OCI-LY1 (cell line): ENCODE data around the gene DAND5.
"Not testable (repeated sequence)": the region's sequence is repeated elsewhere in the genome, so short reads cannot be mapped to it uniquely, and the experiment has no call there.

Experiments
- H2AFZ ChIP-seq: fragments of 200-600 bp; sonication (generic), shearing (Covaris generic); 2 replicates; pipeline ENCODE4 v1.6.0; 2014; ENCODE audit warnings: antibody characterized with exemption, mild to moderate bottlenecking, low read length
- H3F3A ChIP-seq: fragments of 200-600 bp; sonication (generic), shearing (Covaris generic); 2 replicates; pipeline ENCODE4 v1.6.0; 2014; ENCODE audit warnings: mild to moderate bottlenecking, antibody characterized with exemption, low read length, moderate library complexity; ENCODE audit not compliant: insufficient read depth
- H3K27ac ChIP-seq: fragments of 200-600 bp; sonication (generic); 2 replicates; pipeline ENCODE4 v1.5.1; 2014; ENCODE audit warnings: low read length, mixed run types, mild to moderate bottlenecking, low read depth; ENCODE audit not compliant: poor library complexity, severe bottlenecking
- H3K27me3 ChIP-seq: fragments of 200-600 bp; sonication (generic); 2 replicates; pipeline ENCODE4 v1.6.0; 2014; ENCODE audit warnings: antibody characterized with exemption, mild to moderate bottlenecking, low read length, moderate library complexity; ENCODE audit not compliant: insufficient read depth
- H3K36me3 ChIP-seq: fragments of 200-600 bp; sonication (generic); 2 replicates; pipeline ENCODE4 v1.6.1; 2014; ENCODE audit warnings: mild to moderate bottlenecking, antibody characterized with exemption, low read length, moderate library complexity, mixed read lengths; ENCODE audit not compliant: insufficient read depth
- H3K4me1 ChIP-seq: fragments of 200-600 bp; sonication (generic); 2 replicates; pipeline ENCODE4 v1.5.1; 2014; ENCODE audit warnings: mild to moderate bottlenecking, low read length, moderate library complexity; ENCODE audit not compliant: insufficient read depth, severe bottlenecking
- H3K4me2 ChIP-seq: fragments of 200-600 bp; sonication (generic), shearing (Covaris generic); 2 replicates; pipeline ENCODE4 v1.6.1; 2014; ENCODE audit warnings: low read length
- H3K4me3 ChIP-seq: fragments of 200-600 bp; sonication (generic); 2 replicates; pipeline ENCODE4 v1.5.1; 2014; ENCODE audit warnings: low read length, low read depth, mild to moderate bottlenecking, mixed read lengths; ENCODE audit not compliant: poor library complexity, severe bottlenecking
- H3K79me2 ChIP-seq: fragments of 200-600 bp; shearing (Covaris generic); 2 replicates; pipeline ENCODE4 v1.6.1; 2016; ENCODE audit warnings: mixed run types, low read length, mixed read lengths; ENCODE audit not compliant: insufficient read depth
- H3K9ac ChIP-seq: fragments of 200-600 bp; sonication (generic), shearing (Covaris generic); 2 replicates; pipeline ENCODE4 v1.6.1; 2014; ENCODE audit warnings: mild to moderate bottlenecking, low read length, mixed read lengths
- H3K9me2 ChIP-seq: fragments of 200-600 bp; sonication (generic), shearing (Covaris generic); 2 replicates; pipeline ENCODE4 v1.6.1; 2014; ENCODE audit warnings: low read depth, mild to moderate bottlenecking, low read length, mixed read lengths
- H3K9me3 ChIP-seq: fragments of 200-600 bp; shearing (Covaris generic); 2 replicates; pipeline ENCODE4 v1.6.1; 2014; ENCODE audit warnings: low read length, mixed read lengths
- H4K20me1 ChIP-seq: fragments of 200-600 bp; sonication (generic), shearing (Covaris generic); 2 replicates; pipeline ENCODE4 v1.6.0; 2016; ENCODE audit warnings: mild to moderate bottlenecking, low read length; ENCODE audit not compliant: insufficient read depth
- CTCF ChIP-seq: fragments of 200-600 bp; sonication (generic), shearing (Covaris generic); IDR thresholded peaks from 2 replicates; pipeline ENCODE4 v1.5.1; 2017; ENCODE audit warnings: mild to moderate bottlenecking, antibody characterized with exemption, low read length, moderate library complexity, mixed read lengths
- EZH2 ChIP-seq: fragments of 200-600 bp; sonication (generic), shearing (Covaris generic); IDR thresholded peaks from 2 replicates; pipeline ENCODE4 v1.8.0; 2017; ENCODE audit warnings: borderline replicate concordance, mixed run types, mild to moderate bottlenecking, antibody characterized with exemption, low read length, moderate library complexity, mixed read lengths

Gene DAND5

GRCh38 chr19:12975221-12975741 lies 5.9 kb downstream of the DAND5 start:
- Histone ChIP-seq H3K9me2 (no peaks in the 10 kb centered on the region), H3K9ac (no peak overlapping the region), H3F3A (no peaks in the 10 kb centered on the region), H3K27me3 (peaks cover 10% of the 10 kb centered on the region; the same call in 1 of the 2 replicates), H3K36me3 (no peaks in the 10 kb centered on the region), H3K4me3 (no peak overlapping the region), H3K27ac (no peak overlapping the region), H2AFZ (no peak overlapping the region), H3K4me2 (no peak overlapping the region), H3K4me1 (no peaks in the 10 kb centered on the region), H3K79me2 (no peaks in the 10 kb centered on the region), H4K20me1 (no peaks in the 10 kb centered on the region), H3K9me3 (no peaks in the 10 kb centered on the region)
- TF ChIP-seq CTCF (no peak), EZH2 (no peak)

- H3K27me3 ChIP-seq = peaks cover 10% of the 10 kb centered on the region; the same call in 1 of the 2 replicates
Measured at GRCh38 chr19:12976109-12976508, 6.7 kb downstream of the DAND5 start.

GRCh38 chr19:12979974-12980373 lies 10.6 kb downstream of the DAND5 start:
- Histone ChIP-seq H4K20me1 (no peaks in the 10 kb centered on the region), H3K79me2 (no peaks in the 10 kb centered on the region), H3K4me1 (peaks cover 5% of the 10 kb centered on the region), H3K9me3 (no peaks in the 10 kb centered on the region), H3K4me2 (no peak overlapping the region), H3K9ac (no peak overlapping the region), H3K9me2 (no peaks in the 10 kb centered on the region), H3K4me3 (no peak overlapping the region), H2AFZ (no peak overlapping the region), H3K36me3 (no peaks in the 10 kb centered on the region), H3K27ac (no peak overlapping the region), H3F3A (no peaks in the 10 kb centered on the region), H3K27me3 (0 out of 2 replicates have a peak, but pooled peaks cover 6% of the 10 kb centered on the region)
- TF ChIP-seq CTCF (no peak), EZH2 (no peak)

More at GRCh38 chr19:12976109-12976508, 6.7 kb downstream of the DAND5 start:
- not testable (repeated sequence) for H2AFZ ChIP-seq, H3K36me3 ChIP-seq, H3K9me3 ChIP-seq, H3K4me3 ChIP-seq, H3K4me1 ChIP-seq, H4K20me1 ChIP-seq, H3K4me2 ChIP-seq, H3K79me2 ChIP-seq, H3F3A ChIP-seq, H3K9ac ChIP-seq, H3K9me2 ChIP-seq, H3K27ac ChIP-seq

GRCh38 chr19:12982648-12983047 lies 13.3 kb downstream of the DAND5 start:
- no peaks in the 10 kb centered on the region for H3K79me2 ChIP-seq
- H4K20me1 ChIP-seq = no peaks in the 10 kb centered on the region
- peaks cover 5% of the 10 kb centered on the region for H3K4me1 ChIP-seq
- H3K4me2 ChIP-seq = no peak overlapping the region
- TF ChIP-seq EZH2 = no peak
- H3K27ac ChIP-seq = no peak overlapping the region
- no peak overlapping the region for H3K4me3 ChIP-seq
- H3K36me3 ChIP-seq = no peaks in the 10 kb centered on the region
- H3F3A ChIP-seq = no peaks in the 10 kb centered on the region
- no peaks in the 10 kb centered on the region for H3K27me3 ChIP-seq
- H2AFZ ChIP-seq = no peak overlapping the region
- H3K9me2 ChIP-seq = no peaks in the 10 kb centered on the region
- no peaks in the 10 kb centered on the region for H3K9me3 ChIP-seq
- H3K9ac ChIP-seq = no peak overlapping the region
